Activated gamma-delta T cell treated with anti-CD3 and anti-CD28 coated beads, Interleukin-2, amount 50 U/mL, for 16 hours (primary cell): ENCODE measurements around the gene NUBPL.
"Not testable (repeated sequence)": the region's sequence is repeated elsewhere in the genome, so short reads cannot be mapped to it uniquely, and the experiment has no call there.

Experiments
- DNase-seq: peaks from one replicate; pipeline ENCODE4 v3.0.0-alpha.2; 2020; ENCODE audit warnings: low read depth

Gene NUBPL

GRCh38 chr14:31813724-31814490 is 252.7 kb downstream of the NUBPL start:
- DNase-seq: not testable (repeated sequence)

DNA sequence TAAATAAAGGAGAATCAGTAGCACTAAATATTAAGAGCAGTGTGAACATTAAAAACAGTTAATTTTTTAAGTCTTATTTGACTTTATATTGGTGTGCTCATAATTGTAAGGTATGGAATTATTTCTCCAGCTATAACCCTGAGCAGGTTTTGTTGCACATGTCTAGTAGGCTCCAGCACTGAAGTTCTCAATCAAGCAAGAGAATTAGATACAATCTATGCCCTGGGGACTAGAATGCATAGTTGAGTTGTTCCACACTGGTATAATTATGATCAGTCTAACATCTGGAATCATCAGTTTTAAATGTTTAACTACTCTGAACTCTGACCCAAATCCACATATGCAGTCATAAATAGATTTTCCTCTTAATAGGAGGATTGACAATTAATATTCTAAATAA is 258.1 kb downstream of the NUBPL start:
- DNase-seq: no peak

DNA sequence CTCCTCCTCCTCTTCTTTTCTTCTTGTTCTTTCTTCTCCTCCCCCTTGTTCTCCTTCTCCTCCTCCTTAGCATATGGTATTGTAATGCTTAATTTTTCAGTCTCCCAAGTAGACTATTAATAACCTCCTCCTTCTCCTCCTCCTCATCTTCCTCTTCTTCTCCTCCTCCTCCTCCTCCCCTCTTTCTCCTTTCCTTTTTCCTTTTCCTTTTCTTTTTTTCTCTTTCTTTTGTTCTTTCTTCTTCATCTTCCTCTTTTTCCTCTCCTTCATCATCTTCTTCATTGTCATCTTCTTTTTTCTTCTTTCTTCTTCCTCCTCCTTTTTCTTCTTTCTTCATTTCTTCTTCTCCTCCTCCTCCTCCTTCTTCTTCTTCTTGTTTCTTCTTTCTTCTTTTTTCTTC is 264.3 kb downstream of the NUBPL start:
- DNase-seq: no peak

DNA sequence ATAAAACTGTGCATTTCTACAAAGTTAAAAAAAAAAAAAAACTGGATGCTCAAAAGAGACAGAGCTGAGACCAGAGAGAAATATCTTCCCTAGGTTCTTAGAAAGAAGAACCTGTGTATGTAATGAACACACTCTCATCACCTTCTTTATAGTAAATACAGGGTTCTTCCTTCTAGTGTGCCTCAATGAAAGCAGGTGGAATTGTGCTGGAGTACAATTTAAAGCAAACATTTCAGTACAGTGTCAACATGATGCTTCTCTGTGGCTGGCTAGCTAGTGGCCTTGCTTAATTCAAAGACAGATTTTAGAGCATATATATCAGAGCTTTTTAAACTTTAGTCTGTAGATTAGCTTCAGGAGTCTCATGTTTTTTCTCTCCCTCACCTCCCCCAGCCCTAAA is 266.1 kb downstream of the NUBPL start:
- DNase-seq: no peak

DNA sequence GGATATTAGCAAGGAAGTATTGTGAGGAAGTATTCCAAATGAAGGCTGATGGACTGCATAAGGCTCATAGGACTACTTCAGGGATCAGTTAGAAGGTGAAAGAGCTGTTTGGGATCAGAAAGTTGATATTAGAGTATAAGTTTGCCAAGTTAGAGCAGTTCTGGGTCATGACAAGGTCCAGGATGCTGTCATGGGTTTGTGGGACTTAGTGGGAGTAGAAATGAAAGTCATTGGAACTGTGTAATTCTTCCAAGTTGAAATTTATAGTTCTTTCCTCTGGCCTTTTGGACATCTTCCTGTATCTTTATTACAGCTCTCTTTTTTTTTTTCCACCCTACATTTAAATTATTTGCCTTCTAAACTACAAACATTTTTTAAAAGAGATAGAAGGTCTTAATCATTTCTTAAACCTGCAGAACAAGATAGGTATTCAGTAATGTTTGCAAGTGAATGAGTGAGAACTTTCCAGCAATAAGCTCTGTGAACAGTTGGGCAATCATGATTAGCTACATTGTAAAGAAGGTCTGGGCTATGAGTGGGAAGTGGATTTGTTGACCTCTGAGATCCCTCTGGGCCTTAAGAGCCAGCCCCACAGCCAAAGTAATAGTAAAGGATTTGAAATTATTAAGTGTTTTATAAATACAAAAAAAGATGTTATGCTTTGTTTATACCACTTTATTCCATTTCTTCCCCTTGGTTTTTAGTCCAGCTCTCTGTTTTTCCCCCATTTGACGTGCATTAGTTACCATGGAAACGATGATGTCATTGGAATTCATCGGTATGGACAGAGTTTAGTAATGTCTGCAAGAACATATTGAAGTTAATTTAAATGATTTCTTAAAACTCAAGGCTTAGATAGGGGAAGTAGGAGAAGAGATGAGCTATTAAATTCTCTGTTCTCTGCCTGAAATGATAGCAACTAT is 268.0 kb downstream of the NUBPL start:
- no peak for DNase-seq

DNA sequence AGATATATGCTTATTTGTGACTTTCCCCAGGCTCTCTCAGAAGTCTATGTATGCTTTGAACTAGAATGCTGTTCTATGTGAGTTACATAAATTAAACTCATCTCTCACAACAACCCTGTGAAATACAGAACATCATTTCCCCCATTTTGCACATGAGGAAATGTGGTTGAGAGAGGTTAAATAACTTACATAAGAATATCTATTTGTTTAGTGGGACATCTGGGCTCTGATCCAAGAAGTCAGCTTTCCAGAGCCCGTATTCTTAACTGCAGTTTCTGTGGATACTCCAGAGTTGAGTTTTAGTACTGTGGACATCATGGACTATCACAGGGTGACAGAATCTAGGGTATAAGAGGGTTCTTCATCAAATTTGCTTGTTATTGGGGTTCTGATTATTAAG is 273.4 kb downstream of the NUBPL start:
- no peak for DNase-seq

DNA sequence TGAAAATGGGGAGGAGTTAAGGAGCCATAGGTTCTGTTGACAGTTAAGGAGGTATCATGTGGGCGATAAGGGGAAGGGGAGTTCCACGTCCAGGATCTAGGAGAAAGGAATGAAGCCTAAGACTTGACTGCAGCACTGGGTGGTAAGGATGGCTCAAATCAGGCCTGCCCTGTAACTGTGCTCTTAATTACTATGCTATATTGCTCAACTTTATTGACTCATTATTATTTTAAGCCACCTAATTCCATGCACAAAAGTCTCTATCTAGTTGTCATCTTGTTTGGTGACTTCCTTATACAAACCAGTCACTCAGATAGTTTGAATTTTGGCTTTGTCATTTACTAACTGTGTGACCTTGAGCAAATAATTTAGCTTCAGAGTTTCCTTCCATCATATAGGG is 273.8 kb downstream of the NUBPL start:
- DNase-seq: no peak

- no peak for DNase-seq
Measured at GRCh38 chr14:31837031-31837430, 275.8 kb downstream of the NUBPL start.

DNA sequence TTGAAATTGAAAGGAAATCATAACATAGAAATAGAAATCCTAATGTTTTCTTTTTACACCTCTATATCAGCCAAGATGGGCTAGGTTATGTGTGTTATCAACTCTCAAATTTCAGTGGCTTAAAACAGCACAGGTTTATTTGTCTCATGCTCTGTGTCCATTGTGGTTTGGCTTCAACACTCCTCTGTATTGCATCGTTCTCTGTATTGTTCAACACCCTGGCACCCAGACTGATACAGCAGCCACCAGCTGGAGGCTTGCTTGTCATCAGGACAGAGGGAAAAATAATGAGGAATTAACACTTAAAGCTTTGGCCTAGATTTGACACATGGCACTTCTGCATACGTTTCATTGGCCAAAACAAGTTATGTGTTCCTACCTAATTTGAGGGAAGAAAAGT is 281.7 kb downstream of the NUBPL start:
- DNase-seq: no peak

DNA sequence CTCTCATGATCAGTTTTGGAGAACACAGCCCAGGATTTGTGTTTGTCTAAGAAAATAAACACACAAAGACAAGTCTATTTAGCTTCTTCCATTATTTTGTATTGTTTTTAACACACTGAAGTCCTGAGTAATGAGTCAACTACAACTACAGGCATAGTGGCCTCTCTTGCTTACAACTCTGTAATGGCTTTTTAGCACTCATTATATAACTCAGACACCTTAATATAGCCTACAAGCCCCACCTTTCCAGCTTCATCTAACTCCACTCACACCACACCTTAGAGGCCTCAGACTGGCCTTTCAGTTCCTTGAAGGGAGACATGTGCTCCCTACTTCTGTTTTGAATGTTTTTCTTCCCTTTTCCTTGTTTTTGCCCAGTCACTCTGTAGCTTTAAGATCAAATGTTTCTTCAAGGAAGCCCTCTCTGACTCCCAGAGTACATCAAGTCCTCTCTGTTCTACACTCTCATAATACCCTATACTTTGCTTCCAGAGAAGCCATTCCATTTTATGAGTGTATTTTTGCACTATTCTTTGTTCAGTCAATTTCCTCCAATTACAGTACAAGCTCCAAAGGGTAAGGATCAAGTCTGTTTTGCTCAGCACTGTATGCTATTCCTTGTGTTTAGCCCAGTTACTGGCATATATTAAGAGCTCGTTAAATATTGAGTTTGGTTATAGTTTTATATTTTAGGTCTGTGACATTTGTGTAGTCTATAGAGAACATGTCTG is 282.3 kb downstream of the NUBPL start:
- DNase-seq: no peak

DNA sequence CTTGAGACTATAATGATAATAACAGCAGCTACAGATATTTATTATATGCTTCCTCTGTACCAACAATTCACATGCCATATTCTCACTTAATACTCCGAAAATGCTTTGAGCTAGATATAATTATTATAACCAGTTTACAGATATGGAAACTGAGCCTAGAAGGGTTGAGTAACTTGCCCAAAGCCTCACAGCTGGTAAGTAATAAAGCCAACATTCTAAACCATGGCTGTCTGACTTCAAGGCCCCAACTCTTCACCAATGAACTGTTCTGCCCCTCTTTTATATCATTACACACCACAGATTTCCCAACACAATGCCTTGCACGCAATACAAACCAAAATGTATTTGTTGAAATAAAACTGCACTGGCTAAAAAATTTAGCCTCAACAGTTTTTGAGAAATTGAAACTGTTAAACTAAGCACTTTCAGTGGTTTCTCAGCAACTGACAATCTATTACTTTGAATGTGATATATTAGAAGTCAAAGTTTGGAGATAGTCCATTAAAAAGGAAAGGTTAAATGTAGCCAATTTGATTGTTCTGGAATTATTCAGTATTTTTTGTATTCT is 293.4 kb downstream of the NUBPL start:
- DNase-seq: no peak

GRCh38 chr14:31855262-31855661 is 294.1 kb downstream of the NUBPL start:
- DNase-seq: no peak

- DNase-seq: not testable (repeated sequence)
Measured at GRCh38 chr14:31856003-31856402, 294.8 kb downstream of the NUBPL start.

DNA sequence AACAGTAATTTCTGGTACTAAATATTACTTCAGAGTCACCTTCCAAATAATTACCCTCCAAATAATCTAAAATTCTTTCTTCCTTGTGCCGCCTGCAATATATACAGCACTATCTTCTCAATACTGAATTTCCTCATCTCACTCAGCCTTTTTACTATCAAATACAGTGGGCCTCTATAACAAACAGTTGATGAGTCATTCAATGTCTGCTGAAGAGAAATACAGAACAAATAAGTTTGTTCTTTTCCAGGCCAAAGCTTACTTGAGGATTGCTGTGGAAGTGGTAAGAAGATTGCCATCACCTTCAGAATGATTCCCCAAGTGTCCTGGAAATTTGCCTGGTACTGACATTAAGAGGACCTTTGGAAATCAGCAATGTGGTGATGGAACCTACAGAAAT is 297.7 kb downstream of the NUBPL start:
- DNase-seq: no peak

DNA sequence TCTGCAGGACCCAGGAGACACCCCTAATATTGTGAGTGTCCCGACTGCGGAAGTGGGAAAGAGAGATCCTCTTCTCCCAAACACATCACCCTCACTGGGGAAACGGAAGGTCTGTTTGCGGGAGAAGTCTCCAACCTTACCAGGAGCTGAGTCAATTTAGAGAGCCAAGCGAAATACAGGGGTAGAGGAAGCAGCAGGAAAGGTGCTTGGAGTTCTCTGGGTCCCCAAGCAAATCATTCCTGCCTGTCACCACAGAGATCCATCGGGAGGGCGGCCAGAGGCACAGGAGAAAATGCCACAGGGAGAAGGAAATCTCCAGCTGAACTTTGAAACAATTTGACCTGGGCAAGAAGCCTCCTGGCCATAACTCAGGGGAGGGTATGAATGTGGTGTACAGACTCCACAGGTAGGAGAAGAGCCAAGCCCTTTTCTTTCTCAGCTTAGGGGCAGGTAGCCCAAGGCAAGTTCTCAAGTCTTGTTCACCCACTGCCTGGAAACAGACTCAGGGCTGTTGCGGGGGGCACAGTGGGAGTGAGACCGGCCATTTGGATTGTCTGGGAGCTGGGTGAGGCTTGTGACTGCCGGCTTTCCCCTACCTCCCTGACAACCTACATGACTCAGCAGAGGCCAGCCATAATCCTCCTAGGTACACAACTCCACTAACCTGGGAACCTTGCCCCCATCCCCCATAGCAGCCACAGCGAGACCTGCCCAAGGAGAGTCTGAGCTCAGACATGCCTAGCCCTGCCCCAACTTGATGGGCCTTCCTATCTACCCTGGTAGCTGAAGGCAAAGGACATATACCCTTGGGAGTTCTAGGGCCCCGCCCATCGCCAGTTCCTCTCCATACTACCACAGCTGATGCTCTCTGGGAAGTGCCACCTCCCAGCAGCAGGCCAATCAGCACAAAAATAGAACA is 304.0 kb downstream of the NUBPL start:
- DNase-seq: no peak

- no peak for DNase-seq
Measured at GRCh38 chr14:31867570-31867969, 306.4 kb downstream of the NUBPL start.

DNA sequence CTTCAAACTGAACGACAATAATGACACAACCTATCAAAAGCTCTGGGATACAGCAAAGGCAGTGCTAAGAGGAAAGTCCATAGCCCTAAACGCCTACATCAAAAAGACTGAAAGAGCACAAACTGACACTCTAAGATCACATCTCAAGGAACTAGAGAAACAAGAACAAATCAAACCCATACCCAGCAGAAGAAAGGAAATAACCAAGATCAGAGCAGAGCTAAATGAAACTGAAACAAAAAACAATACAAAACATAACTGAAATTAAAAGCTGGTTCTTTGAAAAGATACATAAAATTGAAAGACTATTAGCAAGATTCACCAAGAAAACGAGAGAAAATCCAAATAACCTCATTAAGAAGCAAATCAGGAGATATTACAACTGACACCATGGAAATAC is 306.9 kb downstream of the NUBPL start:
- not testable (repeated sequence) for DNase-seq

DNA sequence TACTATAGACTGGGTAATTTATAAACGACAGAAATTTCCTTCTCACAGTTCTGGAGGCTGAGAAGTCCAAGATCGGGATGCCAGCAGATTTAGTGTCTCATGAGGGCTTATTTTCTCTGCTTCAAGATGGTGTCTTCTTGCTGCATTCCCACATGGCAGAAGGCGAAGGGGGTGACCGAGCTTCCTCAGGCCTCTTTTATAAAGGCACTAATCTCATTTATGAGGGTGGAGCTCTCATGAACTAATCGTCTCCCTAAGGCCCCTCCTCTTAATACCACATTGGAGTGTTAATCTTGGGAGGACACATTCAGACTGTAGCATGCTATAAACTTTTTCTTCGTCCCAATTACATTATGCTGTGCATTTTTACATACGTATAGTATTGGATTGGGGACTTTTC is 315.5 kb downstream of the NUBPL start:
- no peak for DNase-seq

DNA sequence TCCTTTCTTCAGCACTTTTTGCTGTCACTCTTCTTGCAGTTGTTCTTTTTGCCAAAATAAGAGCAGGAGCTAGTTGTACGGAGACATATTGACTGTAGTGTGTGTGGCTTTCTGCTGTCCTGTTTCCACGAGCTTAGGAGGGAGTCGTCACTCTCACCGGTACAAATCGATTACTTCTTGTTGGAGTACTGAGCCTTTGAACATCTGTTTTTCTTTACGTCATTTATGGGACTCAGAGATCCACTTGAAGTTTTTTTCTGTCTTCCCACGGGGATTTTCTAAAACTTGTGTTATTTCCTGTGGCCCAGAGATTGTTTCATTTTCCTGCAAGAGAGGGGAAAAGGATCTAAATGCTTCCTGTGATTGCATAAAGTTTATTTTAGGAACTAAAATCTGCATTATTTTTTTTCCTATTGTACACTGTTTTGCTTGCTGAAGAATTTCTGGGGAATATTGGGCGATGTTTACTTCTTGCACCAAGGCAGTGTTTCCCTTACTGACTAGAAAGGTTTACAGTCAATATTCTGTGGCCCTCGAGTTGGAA is 316.1 kb downstream of the NUBPL start:
- no peak for DNase-seq

- no peak for DNase-seq
Measured at GRCh38 chr14:31879661-31880348, 318.6 kb downstream of the NUBPL start.
